Measurements from ENCODE around the gene LRRTM3. TPM values are rescaled to one million over a fixed set of nuclear protein-coding genes. Genes with fewer than 3 reads are reported as not detected.

LRRTM3 gene
- total RNA-seq, 2 experiments from 2014 or later, result not detected

DNA sequence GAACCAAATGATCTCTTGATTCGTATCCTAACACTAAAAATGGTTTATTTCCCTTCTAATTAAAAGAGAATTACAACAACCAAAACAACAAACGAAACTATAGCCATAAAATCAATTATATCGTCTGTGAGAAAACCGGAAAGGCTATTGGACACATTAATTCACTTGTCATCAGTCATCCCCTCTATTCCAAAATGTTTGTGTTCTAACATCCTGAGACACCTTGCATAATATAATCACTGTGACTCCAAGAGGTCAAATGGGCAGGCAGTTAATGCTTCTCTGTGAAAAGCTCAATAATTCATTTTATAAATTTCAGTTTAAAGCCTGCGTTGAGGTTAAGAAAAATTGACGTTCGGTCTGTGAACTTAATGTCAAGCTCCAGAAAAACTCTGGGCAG, 463 bp upstream of the LRRTM3 start:
- no peaks in the 10 kb centered on the region for H3K36me3 Mint-ChIP-seq (ENCODE audit: low read depth)
- H3K4me3 Mint-ChIP-seq, result no peak overlapping the region
- no peaks in the 10 kb centered on the region for H3K4me1 Mint-ChIP-seq
- H3K9me3 Mint-ChIP-seq, result no peaks in the 10 kb centered on the region
- no peak overlapping the region for H3K27ac Mint-ChIP-seq
- CTCF ChIA-PET, result no interaction called here
- POLR2A ChIA-PET, result no interaction called here
- peaks cover 35% of the 10 kb centered on the region for H3K27me3 Mint-ChIP-seq
- DNase-seq, result no peak

- Mint-ChIP-seq H3K36me3 (ENCODE audit: low read depth) (no peaks in the 10 kb centered on the region), H3K27ac (no peak overlapping the region), H3K27me3 (peaks cover 35% of the 10 kb centered on the region), H3K9me3 (no peaks in the 10 kb centered on the region), H3K4me3 (no peak overlapping the region), H3K4me1 (no peaks in the 10 kb centered on the region)
- ChIA-PET CTCF (no interaction called here), POLR2A (no interaction called here)
- no peak for DNase-seq
These were observed 1.0 kb downstream of the LRRTM3 start for GRCh38 chr10:66926841-66927240.

DNA sequence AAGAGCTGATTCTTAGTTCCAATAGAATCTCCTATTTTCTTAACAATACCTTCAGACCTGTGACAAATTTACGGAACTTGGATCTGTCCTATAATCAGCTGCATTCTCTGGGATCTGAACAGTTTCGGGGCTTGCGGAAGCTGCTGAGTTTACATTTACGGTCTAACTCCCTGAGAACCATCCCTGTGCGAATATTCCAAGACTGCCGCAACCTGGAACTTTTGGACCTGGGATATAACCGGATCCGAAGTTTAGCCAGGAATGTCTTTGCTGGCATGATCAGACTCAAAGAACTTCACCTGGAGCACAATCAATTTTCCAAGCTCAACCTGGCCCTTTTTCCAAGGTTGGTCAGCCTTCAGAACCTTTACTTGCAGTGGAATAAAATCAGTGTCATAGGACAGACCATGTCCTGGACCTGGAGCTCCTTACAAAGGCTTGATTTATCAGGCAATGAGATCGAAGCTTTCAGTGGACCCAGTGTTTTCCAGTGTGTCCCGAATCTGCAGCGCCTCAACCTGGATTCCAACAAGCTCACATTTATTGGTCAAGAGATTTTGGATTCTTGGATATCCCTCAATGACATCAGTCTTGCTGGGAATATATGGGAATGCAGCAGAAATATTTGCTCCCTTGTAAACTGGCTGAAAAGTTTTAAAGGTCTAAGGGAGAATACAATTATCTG, 1.6 kb downstream of the LRRTM3 start:
- no peaks in the 10 kb centered on the region for H3K36me3 Mint-ChIP-seq (ENCODE audit: low read depth)

GRCh38 chr10:66927971-66928770, 2.3 kb downstream of the LRRTM3 start:
- POLR2A ChIA-PET, result no interaction called here
- H3K27me3 Mint-ChIP-seq, result peaks cover 35% of the 10 kb centered on the region
- H3K4me3 Mint-ChIP-seq, result no peak overlapping the region
- no peaks in the 10 kb centered on the region for H3K9me3 Mint-ChIP-seq
- CTCF ChIA-PET, result interaction anchor here (0.6 to 1.1 kb wide), 2 partner anchors 10 to 12 kb away, joined by 3 read pairs; no protein-coding TSS in a partner anchor
- no peaks in the 10 kb centered on the region for H3K36me3 Mint-ChIP-seq (ENCODE audit: low read depth)
- no peak overlapping the region for H3K27ac Mint-ChIP-seq
- no peaks in the 10 kb centered on the region for H3K4me1 Mint-ChIP-seq
- DNase-seq, result no peak

More for the DNA sequence above, 1.6 kb downstream of the LRRTM3 start:
- ChIA-PET POLR2A (no interaction called here), CTCF (interaction anchor here (1.1 kb wide), 1 partner anchor 11 kb away, joined by 3 read pairs; no protein-coding TSS in a partner anchor)
- H3K9me3 Mint-ChIP-seq, result no peaks in the 10 kb centered on the region
- no peaks in the 10 kb centered on the region for H3K4me1 Mint-ChIP-seq
- H3K4me3 Mint-ChIP-seq, result no peak overlapping the region
- H3K27me3 Mint-ChIP-seq, result peaks cover 35% of the 10 kb centered on the region
- DNase-seq, result no peak
- no peak overlapping the region for H3K27ac Mint-ChIP-seq

DNA sequence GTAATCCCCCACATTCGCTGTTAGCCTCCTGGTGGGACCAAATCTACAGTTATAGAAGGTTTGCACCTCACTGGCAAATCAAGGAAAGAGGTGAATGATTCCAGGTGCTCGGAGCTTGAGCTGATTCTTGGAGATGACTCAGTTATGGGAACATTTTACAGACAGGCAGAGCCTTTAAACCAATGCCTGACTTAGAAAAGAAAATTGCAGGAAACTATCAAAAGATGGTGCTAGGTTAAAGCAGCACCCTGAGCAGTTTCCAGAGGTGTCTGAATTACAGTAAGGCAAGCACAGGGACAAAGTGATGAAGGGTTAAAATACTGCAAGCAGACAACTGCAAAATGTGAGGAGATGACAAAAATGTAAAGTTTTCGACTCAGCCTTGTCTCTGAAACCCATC, 2.9 kb downstream of the LRRTM3 start:
- H3K36me3 Mint-ChIP-seq (ENCODE audit: low read depth), result no peaks in the 10 kb centered on the region
- peaks cover 35% of the 10 kb centered on the region for H3K27me3 Mint-ChIP-seq
- H3K27ac Mint-ChIP-seq, result no peak overlapping the region
- no peak for DNase-seq
- no peaks in the 10 kb centered on the region for H3K4me1 Mint-ChIP-seq
- H3K9me3 Mint-ChIP-seq, result no peaks in the 10 kb centered on the region
- ChIA-PET CTCF (interaction anchor here (0.6 kb wide), 1 partner anchor 12 kb away, joined by 3 read pairs; no protein-coding TSS in a partner anchor), POLR2A (no interaction called here)
- H3K4me3 Mint-ChIP-seq, result no peak overlapping the region

- peaks cover 35% of the 10 kb centered on the region for H3K27me3 Mint-ChIP-seq
- H3K27ac Mint-ChIP-seq, result no peak overlapping the region
- H3K4me1 Mint-ChIP-seq, result no peaks in the 10 kb centered on the region
- POLR2A ChIA-PET, result no interaction called here
- H3K4me3 Mint-ChIP-seq, result no peak overlapping the region
- no peaks in the 10 kb centered on the region for H3K9me3 Mint-ChIP-seq
- no peak for DNase-seq
- CTCF ChIA-PET, result no interaction called here
- H3K36me3 Mint-ChIP-seq (ENCODE audit: low read depth), result no peaks in the 10 kb centered on the region
These were observed 3.5 kb downstream of the LRRTM3 start for GRCh38 chr10:66929375-66929774.

GRCh38 chr10:66931340-66931948, 5.6 kb downstream of the LRRTM3 start:
- Mint-ChIP-seq H3K9me3 (no peaks in the 10 kb centered on the region), H3K36me3 (ENCODE audit: low read depth) (no peaks in the 10 kb centered on the region), H3K4me3 (no peak overlapping the region), H3K4me1 (no peaks in the 10 kb centered on the region), H3K27ac (no peak overlapping the region), H3K27me3 (peaks cover 29% of the 10 kb centered on the region)
- ChIA-PET POLR2A (no interaction called here), CTCF (no interaction called here)
- DNase-seq, result peak; percentile 39

DNA sequence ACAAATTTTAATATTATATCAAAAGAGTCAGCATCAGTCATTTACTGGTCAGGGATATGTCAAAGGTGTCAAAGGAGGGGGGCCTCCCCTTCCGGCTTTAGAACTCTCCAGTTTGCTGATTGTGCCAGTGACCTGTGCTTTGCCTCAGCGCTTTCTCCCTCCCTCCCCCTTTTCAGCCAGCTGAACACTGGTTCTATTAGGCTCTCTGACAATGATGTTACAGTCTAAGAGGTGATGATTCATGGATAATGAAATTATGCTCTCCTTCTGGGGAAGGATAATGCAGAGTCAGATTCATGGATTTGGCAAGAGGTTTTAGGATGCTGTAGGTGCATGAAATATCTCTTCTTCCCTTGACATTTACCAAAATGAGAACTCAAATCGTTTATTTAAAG, 6.1 kb downstream of the LRRTM3 start:
- H3K9me3 Mint-ChIP-seq, result no peaks in the 10 kb centered on the region
- H3K27ac Mint-ChIP-seq, result no peak overlapping the region
- no peak overlapping the region for H3K4me3 Mint-ChIP-seq
- no peaks in the 10 kb centered on the region for H3K4me1 Mint-ChIP-seq
- H3K27me3 Mint-ChIP-seq, result peaks cover 27% of the 10 kb centered on the region
- H3K36me3 Mint-ChIP-seq (ENCODE audit: low read depth), result no peaks in the 10 kb centered on the region
- DNase-seq, result no peak
- CTCF ChIA-PET, result no interaction called here
- POLR2A ChIA-PET, result no interaction called here

DNA sequence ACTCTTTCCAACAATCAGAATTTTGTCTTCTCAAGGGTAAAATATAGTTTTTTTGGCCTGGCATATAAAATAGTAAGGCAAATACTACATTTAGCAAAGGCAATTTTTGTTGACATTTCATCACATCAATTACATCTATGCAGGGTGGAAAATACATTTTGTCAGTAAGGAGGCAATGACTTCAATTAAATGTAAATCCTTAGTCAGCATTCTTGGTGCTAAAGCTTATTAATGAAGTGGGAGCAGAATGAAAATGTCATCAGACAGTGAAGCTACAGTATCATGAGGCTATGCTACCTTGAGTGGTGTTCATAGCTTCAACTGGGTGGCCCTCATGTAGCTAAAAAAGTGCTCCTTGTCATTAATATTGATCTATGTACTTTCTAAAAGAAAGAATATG, 8.9 kb downstream of the LRRTM3 start:
- Mint-ChIP-seq H3K36me3 (ENCODE audit: low read depth) (no peaks in the 10 kb centered on the region), H3K27ac (no peak overlapping the region), H3K9me3 (no peaks in the 10 kb centered on the region), H3K27me3 (peaks cover 3% of the 10 kb centered on the region), H3K4me1 (no peaks in the 10 kb centered on the region), H3K4me3 (no peak overlapping the region)
- POLR2A ChIA-PET, result no interaction called here
- CTCF ChIA-PET, result no interaction called here
- no peak for DNase-seq

DNA sequence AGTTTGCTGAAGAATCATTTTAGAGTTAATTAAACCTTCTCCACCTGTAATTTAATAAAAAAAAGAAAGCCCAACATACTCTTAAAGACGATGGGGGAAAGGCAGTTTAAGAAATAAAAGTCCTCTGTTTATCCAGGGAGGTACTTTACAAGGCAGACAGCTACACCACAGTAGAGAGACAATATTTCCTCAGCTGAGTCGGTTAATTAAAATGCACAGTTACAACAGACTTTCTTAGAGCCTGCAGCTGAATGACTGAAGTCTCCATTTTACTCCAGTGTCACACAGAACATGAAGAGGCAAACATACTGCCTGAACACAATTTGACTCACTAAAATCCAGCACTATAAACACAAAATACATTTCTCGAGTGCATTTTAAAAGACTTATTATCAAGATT, 15.1 kb downstream of the LRRTM3 start:
- H3K4me3 Mint-ChIP-seq, result no peak overlapping the region
- DNase-seq, result no peak
- H3K9me3 Mint-ChIP-seq, result no peaks in the 10 kb centered on the region
- CTCF ChIA-PET, result interaction anchor here (0.9 kb wide), 1 partner anchor 12 kb away, joined by 3 read pairs; no protein-coding TSS in a partner anchor
- POLR2A ChIA-PET, result no interaction called here
- H3K27ac Mint-ChIP-seq, result no peak overlapping the region
- H3K27me3 Mint-ChIP-seq, result peaks cover 1% of the 10 kb centered on the region
- H3K4me1 Mint-ChIP-seq, result no peaks in the 10 kb centered on the region
- no peaks in the 10 kb centered on the region for H3K36me3 Mint-ChIP-seq (ENCODE audit: low read depth)

DNA sequence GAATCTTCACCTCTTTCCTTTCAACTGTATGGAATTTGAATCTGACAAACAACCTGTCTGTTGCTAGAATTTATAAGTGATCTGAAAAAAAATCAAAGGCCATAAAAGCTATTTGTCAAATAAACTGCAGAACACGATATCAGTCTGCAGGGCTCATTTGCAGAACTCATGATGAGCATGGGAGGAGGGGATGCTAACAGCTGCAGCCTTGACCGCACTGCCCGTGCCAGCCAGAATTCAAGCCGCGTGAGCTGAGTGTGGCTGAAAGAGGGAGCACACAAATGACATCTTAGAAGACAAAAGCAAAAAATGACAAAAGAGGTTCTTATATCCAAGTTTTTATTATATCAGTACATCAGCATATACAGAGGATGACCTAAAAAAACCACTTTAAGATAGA, 15.7 kb downstream of the LRRTM3 start:
- Mint-ChIP-seq H3K27ac (no peak overlapping the region), H3K9me3 (no peaks in the 10 kb centered on the region), H3K36me3 (ENCODE audit: low read depth) (no peaks in the 10 kb centered on the region), H3K4me1 (no peaks in the 10 kb centered on the region), H3K4me3 (no peak overlapping the region), H3K27me3 (peaks cover 1% of the 10 kb centered on the region)
- ChIA-PET POLR2A (no interaction called here), CTCF (no interaction called here)
- no peak for DNase-seq

- CTCF ChIA-PET, result no interaction called here
- H3K36me3 Mint-ChIP-seq (ENCODE audit: low read depth), result no peaks in the 10 kb centered on the region
- no peaks in the 10 kb centered on the region for H3K9me3 Mint-ChIP-seq
- H3K27ac Mint-ChIP-seq, result no peak overlapping the region
- no peak for DNase-seq
- POLR2A ChIA-PET, result no interaction called here
- H3K4me1 Mint-ChIP-seq, result no peaks in the 10 kb centered on the region
- H3K4me3 Mint-ChIP-seq, result no peak overlapping the region
- peaks cover 1% of the 10 kb centered on the region for H3K27me3 Mint-ChIP-seq
These were observed 16.6 kb downstream of the LRRTM3 start for GRCh38 chr10:66942407-66942806.

DNA sequence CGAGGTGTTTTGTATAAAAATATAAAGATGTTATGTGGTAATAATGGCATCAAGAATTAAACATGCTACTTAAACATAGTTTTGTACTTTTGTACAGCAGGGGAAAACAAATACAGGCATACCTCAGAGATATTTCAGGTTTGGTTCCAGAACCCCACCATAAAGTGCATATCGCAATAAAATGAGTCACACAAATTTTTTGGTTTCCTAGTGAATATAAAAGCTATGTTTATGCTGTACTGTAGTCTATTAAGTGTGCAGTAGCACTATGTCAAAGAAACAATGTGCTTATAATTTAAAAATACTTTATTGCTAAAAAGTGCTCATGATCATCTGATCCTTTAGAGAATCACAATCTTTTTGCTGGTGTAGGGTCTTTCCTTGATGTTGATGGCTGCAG, 17.8 kb downstream of the LRRTM3 start:
- CTCF ChIA-PET, result no interaction called here
- POLR2A ChIA-PET, result no interaction called here
- H3K4me3 Mint-ChIP-seq, result no peak overlapping the region

More for the DNA sequence above, 17.8 kb downstream of the LRRTM3 start:
- no peak for DNase-seq
- H3K27ac Mint-ChIP-seq, result no peak overlapping the region
- no peaks in the 10 kb centered on the region for H3K27me3 Mint-ChIP-seq
- H3K9me3 Mint-ChIP-seq, result no peaks in the 10 kb centered on the region
- H3K4me1 Mint-ChIP-seq, result no peaks in the 10 kb centered on the region
- H3K36me3 Mint-ChIP-seq (ENCODE audit: low read depth), result no peaks in the 10 kb centered on the region

All from activated CD4-positive, alpha-beta T cell treated with anti-CD3 and anti-CD28 coated beads, Interleukin-2, amount 10 ng/mL, durations not matched to agents 7 days and 5 days (primary cell).